Measurements from ENCODE around the gene GPX3. TPM values are rescaled to one million over a fixed set of nuclear protein-coding genes. Genes with fewer than 3 reads are reported as not detected.

Gene GPX3
- total RNA-seq, 1 donor from 2014 or later, result 8.6 TPM

- no peak for DNase-seq (ENCODE audit: low read depth in 2 of 2)
Measured at GRCh38 chr5:151056379-151057325, 36.3 kb downstream of the GPX3 start.

GRCh38 chr5:151058301-151058700, 37.9 kb downstream of the GPX3 start:
- DNase-seq (ENCODE audit: low read depth in 2 of 2), result no peak

- DNase-seq (ENCODE audit: low read depth in 2 of 2), result no peak
Measured at GRCh38 chr5:151058891-151059489, 38.6 kb downstream of the GPX3 start.

- DNase-seq (ENCODE audit: low read depth in 2 of 2), result no peak
Measured at GRCh38 chr5:151060742-151061141, 40.4 kb downstream of the GPX3 start.

- no peak for DNase-seq (ENCODE audit: low read depth in 2 of 2)
Measured at GRCh38 chr5:151062405-151063141, 42.2 kb downstream of the GPX3 start.

GRCh38 chr5:151063142-151063989, 43.0 kb downstream of the GPX3 start:
- DNase-seq (ENCODE audit: low read depth in 2 of 2), result peak in 1 of 2 donors; percentile 81

- no peak for DNase-seq (ENCODE audit: low read depth in 2 of 2)
Measured at GRCh38 chr5:151064916-151065499, 44.6 kb downstream of the GPX3 start.

GRCh38 chr5:151065609-151066008, 45.2 kb downstream of the GPX3 start:
- DNase-seq (ENCODE audit: low read depth in 2 of 2), result no peak

GRCh38 chr5:151066920-151067319, 46.5 kb downstream of the GPX3 start:
- DNase-seq (ENCODE audit: low read depth in 2 of 2), result no peak

GRCh38 chr5:151067632-151068432, 47.4 kb downstream of the GPX3 start:
- DNase-seq (ENCODE audit: low read depth in 2 of 2), result peak in 1 of 2 donors; percentile 50

GRCh38 chr5:151068433-151069197, 48.2 kb downstream of the GPX3 start:
- no peak for DNase-seq (ENCODE audit: low read depth in 2 of 2)

- DNase-seq (ENCODE audit: low read depth in 2 of 2), result peak in 1 of 2 donors; percentile 54
Measured at GRCh38 chr5:151070449-151070848, 50.1 kb downstream of the GPX3 start.

- no peak for DNase-seq (ENCODE audit: low read depth in 2 of 2)
Measured at GRCh38 chr5:151071021-151071420, 50.6 kb downstream of the GPX3 start.

- DNase-seq (ENCODE audit: low read depth in 2 of 2), result no peak
Measured at GRCh38 chr5:151071848-151072629, 51.6 kb downstream of the GPX3 start.

GRCh38 chr5:151072630-151073025, 52.2 kb downstream of the GPX3 start:
- DNase-seq (ENCODE audit: low read depth in 2 of 2), result peak in 1 of 2 donors; percentile 50

GRCh38 chr5:151073280-151073679, 52.9 kb downstream of the GPX3 start:
- DNase-seq (ENCODE audit: low read depth in 2 of 2), result no peak

- no peak for DNase-seq (ENCODE audit: low read depth in 2 of 2)
Measured at GRCh38 chr5:151074557-151074956, 54.2 kb downstream of the GPX3 start.

- no peak for DNase-seq (ENCODE audit: low read depth in 2 of 2)
Measured at GRCh38 chr5:151075698-151076331, 55.4 kb downstream of the GPX3 start.

Measured in dermis microvascular lymphatic vessel endothelial cell (primary cell).